KMS-11 (cell line): Measurements from ENCODE around the gene CCDC134.

Source experiments
- H2AFZ ChIP-seq: fragments of 200-600 bp; sonication (generic); 2 replicates; pipeline ENCODE4 v1.6.1; 2016; ENCODE audit warnings: antibody characterized with exemption, mixed run types, low read depth
- H3K27ac ChIP-seq: fragments of 200-600 bp; sonication (generic); 2 replicates; pipeline ENCODE4 v1.6.1; 2016; ENCODE audit warnings: mild to moderate bottlenecking, mixed run types
- H3K27me3 ChIP-seq: fragments of 200-600 bp; sonication (generic); 2 replicates; pipeline ENCODE4 v1.6.1; 2017; ENCODE audit warnings: mild to moderate bottlenecking, low read depth, mixed run types, moderate library complexity; ENCODE audit not compliant: insufficient read depth
- H3K36me3 ChIP-seq: fragments of 200-600 bp; sonication (generic); 2 replicates; pipeline ENCODE4 v1.6.1; 2017; ENCODE audit warnings: mild to moderate bottlenecking, mixed run types; ENCODE audit not compliant: insufficient read depth
- H3K4me1 ChIP-seq: fragments of 200-600 bp; sonication (generic); 2 replicates; pipeline ENCODE4 v1.6.1; 2016; ENCODE audit warnings: mild to moderate bottlenecking, low read depth, mixed run types; ENCODE audit not compliant: poor library complexity, severe bottlenecking
- H3K4me2 ChIP-seq: fragments of 200-600 bp; sonication (generic); 2 replicates; pipeline ENCODE4 v1.7.0; 2016; ENCODE audit warnings: mild to moderate bottlenecking, mixed run types
- H3K4me3 ChIP-seq: fragments of 200-600 bp; sonication (generic); IDR thresholded peaks from 2 replicates; pipeline ENCODE4 v1.6.1; 2017; ENCODE audit warnings: low read depth, low read length, mixed read lengths; ENCODE audit not compliant: insufficient read depth
- H3K79me2 ChIP-seq: fragments of 200-600 bp; sonication (generic); 2 replicates; pipeline ENCODE4 v1.6.1; 2016; ENCODE audit warnings: low read depth, mixed run types; ENCODE audit not compliant: insufficient read depth
- H3K9ac ChIP-seq: fragments of 200-600 bp; sonication (generic); 2 replicates; pipeline ENCODE4 v1.6.1; 2016; ENCODE audit warnings: mild to moderate bottlenecking, mixed run types
- H4K20me1 ChIP-seq: fragments of 200-600 bp; sonication (generic); 2 replicates; pipeline ENCODE4 v1.6.1; 2016; ENCODE audit warnings: mild to moderate bottlenecking, mixed run types; ENCODE audit not compliant: insufficient read depth
- TF ChIP-seq, protein P1 (sequence below): fragments of 200-600 bp; sonication (generic); conservative IDR thresholded peaks from 2 replicates; pipeline ENCODE4 v1.6.1; 2017; ENCODE audit warnings: low read depth, mild to moderate bottlenecking, antibody characterized with exemption, low read length, moderate library complexity, mixed read lengths

The CCDC134 gene

DNA sequence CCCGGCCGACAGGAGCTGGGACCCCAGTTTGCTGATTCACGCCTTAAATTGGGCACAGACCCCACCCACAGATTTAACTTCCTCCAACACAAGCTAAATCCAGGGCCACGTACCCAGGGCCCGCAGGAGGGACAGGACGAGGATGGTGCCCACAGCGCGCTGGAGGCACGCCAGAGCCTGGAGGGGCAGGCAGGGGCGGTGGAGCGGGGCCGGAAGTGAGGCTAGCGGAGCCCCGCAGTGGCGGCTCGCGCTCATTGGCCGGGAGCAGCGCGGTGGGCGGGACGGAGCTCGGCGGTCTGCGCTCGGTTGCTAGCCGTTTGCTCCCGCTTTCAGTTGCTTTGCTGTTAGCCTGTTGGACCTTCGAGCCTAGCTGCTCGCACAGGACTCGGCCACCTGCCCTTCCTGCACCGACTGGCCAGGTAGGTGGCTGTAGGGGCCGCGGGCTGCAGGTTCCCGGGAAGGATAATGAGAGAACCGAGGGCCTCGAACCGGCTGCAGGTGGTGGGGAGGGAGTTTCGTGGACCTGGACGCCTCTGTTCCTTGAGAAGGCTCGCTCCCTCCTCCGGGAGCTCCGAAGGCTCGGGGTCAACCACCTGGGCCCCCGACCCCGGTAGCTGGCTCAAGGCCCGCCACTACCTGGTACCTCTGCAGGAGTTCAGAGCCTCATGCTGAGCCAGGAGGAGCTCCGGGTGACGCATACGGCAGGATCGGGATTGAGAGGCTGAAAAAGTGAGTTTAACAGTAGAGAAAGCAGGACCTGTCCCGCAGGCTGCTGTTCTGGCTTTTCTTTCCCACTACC is at the start of gene CCDC134:
CCDC134 (plus strand) TSS at position 332 of the 799 bp plus-strand sequence. CDS start 8,212 bp downstream, outside the sequence.
- Histone ChIP-seq H3K79me2 (peaks cover 26% of the 10 kb centered on the region; the same call in 1 of the 2 replicates), H2AFZ (peak within 1 kb of the TSS; percentile 97), H3K4me1 (peaks cover 23% of the 10 kb centered on the region), H3K27me3 (no peaks in the 10 kb centered on the region), H3K36me3 (no peaks in the 10 kb centered on the region), H3K4me2 (peak within 1 kb of the TSS; percentile 96), H3K27ac (peak within 1 kb of the TSS; percentile 67), H3K4me3 (no peak within 1 kb of the TSS), H4K20me1 (no peaks in the 10 kb centered on the region), H3K9ac (peak within 1 kb of the TSS; percentile 80)
- TF ChIP-seq, protein P1, sequence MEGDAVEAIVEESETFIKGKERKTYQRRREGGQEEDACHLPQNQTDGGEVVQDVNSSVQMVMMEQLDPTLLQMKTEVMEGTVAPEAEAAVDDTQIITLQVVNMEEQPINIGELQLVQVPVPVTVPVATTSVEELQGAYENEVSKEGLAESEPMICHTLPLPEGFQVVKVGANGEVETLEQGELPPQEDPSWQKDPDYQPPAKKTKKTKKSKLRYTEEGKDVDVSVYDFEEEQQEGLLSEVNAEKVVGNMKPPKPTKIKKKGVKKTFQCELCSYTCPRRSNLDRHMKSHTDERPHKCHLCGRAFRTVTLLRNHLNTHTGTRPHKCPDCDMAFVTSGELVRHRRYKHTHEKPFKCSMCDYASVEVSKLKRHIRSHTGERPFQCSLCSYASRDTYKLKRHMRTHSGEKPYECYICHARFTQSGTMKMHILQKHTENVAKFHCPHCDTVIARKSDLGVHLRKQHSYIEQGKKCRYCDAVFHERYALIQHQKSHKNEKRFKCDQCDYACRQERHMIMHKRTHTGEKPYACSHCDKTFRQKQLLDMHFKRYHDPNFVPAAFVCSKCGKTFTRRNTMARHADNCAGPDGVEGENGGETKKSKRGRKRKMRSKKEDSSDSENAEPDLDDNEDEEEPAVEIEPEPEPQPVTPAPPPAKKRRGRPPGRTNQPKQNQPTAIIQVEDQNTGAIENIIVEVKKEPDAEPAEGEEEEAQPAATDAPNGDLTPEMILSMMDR = no peak

- H3K36me3 ChIP-seq = no peaks in the 10 kb centered on the region
- H3K27ac ChIP-seq = peak overlapping the region; percentile 61
- H3K79me2 ChIP-seq = no peaks in the 10 kb centered on the region
- peaks cover 38% of the 10 kb centered on the region for H3K4me1 ChIP-seq
- TF ChIP-seq, protein P1 = no peak
- peak overlapping the region; percentile 49 for H3K4me2 ChIP-seq
- H3K27me3 ChIP-seq = no peaks in the 10 kb centered on the region
- no peaks in the 10 kb centered on the region for H4K20me1 ChIP-seq
- peak overlapping the region; percentile 35 for H2AFZ ChIP-seq
- no peak overlapping the region for H3K4me3 ChIP-seq
- H3K9ac ChIP-seq = peak overlapping the region; percentile 12; the same call in 1 of the 2 replicates
These were observed 48.2 kb upstream of the CCDC134 start for GRCh38 chr22:41752011-41752970.

GRCh38 chr22:41753984-41754383 is 46.5 kb upstream of the CCDC134 start:
- Histone ChIP-seq H3K4me2 (no peak overlapping the region), H2AFZ (no peak overlapping the region), H3K27ac (no peak overlapping the region), H3K27me3 (no peaks in the 10 kb centered on the region), H3K36me3 (no peaks in the 10 kb centered on the region), H3K4me3 (no peak overlapping the region), H4K20me1 (no peaks in the 10 kb centered on the region), H3K79me2 (no peaks in the 10 kb centered on the region), H3K4me1 (peaks cover 38% of the 10 kb centered on the region), H3K9ac (no peak overlapping the region)
- TF ChIP-seq, protein P1 = no peak

- Histone ChIP-seq H3K27ac (no peak overlapping the region), H4K20me1 (no peaks in the 10 kb centered on the region), H3K4me3 (no peak overlapping the region), H3K79me2 (no peaks in the 10 kb centered on the region), H3K9ac (no peak overlapping the region), H3K27me3 (no peaks in the 10 kb centered on the region), H3K4me1 (peaks cover 18% of the 10 kb centered on the region), H3K4me2 (no peak overlapping the region), H3K36me3 (no peaks in the 10 kb centered on the region), H2AFZ (no peak overlapping the region)
- TF ChIP-seq, protein P1 = no peak
These were observed 43.0 kb upstream of the CCDC134 start for GRCh38 chr22:41757502-41757901.
